ENCODE measurements around the gene PIK3C3.

PIK3C3 gene

DNA sequence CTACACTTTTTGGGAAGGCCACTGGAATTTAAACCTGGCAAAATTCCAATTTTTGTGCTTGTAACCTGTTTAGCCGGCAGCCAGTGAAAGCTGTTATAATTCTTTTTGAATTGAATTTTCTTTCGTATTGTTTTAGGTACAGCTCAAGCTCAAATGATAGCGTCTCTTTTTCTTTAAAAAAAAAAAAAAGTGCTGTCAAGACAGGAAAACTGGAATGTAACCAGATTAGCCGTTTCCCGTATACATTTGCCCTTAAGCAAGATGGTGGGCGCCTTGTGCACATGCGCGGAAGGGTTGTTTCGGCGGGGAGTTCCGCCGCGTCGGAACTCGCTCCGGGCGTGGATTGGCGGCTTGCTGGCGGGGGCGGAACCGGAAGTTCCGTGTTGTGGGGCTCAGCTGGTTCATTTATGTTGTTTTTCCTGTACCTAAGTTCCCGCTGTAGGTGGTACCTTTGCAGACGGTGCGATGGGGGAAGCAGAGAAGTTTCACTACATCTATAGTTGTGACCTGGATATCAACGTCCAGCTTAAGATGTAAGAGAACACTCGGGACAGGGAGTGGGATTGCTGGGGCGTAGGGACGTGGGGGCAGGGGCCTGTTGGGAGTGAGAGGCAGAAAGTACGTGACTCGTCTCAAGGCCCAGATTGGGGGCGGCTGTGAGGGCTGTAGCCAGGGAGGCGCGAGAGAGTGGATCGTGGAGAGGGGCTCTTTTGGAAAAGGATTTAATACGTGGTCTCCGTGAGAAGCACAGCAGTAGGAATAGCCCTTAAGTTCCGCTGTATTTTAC is at the start of gene PIK3C3:
Gene PIK3C3, plus strand, starts transcription at position 408 of the 787 bp plus-strand sequence. Its CDS starts 58 bp downstream, at position 466.
- DNase-seq (ENCODE audit: low read depth): peak; percentile 94

DNA sequence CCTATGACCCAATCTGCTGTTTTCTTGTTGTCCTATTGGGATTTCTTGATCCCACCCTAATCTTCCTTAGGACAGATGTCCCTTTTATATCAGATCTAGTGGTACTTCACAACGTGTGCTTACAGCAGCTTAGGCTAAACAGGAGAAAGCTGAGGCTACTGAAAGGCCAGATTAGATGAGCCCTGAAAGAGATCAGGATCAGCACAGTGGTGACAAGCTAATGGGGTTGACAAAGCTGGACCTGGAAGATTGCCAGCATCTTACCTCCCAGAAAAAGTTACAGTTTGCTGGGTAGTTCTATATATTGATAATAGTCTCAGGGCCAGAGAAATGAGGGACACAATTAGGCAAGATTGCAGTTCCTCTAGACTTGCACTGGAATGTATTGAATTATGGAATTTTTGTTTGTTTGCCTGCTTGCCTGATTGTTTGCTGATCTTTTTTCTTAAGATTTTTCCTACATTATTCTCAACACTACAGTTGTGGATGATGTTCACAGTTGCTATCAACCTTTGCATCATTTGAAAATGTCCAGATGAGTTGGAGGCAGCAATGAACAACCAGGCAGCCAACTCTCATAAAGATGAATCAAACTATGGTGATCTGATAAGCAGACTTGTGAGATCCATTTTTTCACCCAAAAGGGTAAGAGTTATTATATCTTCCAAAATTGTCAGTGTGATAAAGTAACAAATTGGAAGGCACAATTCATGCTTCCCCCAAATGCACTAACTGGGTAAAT is 49.1 kb upstream of the PIK3C3 start:
- DNase-seq (ENCODE audit: low read depth): no peak

DNA sequence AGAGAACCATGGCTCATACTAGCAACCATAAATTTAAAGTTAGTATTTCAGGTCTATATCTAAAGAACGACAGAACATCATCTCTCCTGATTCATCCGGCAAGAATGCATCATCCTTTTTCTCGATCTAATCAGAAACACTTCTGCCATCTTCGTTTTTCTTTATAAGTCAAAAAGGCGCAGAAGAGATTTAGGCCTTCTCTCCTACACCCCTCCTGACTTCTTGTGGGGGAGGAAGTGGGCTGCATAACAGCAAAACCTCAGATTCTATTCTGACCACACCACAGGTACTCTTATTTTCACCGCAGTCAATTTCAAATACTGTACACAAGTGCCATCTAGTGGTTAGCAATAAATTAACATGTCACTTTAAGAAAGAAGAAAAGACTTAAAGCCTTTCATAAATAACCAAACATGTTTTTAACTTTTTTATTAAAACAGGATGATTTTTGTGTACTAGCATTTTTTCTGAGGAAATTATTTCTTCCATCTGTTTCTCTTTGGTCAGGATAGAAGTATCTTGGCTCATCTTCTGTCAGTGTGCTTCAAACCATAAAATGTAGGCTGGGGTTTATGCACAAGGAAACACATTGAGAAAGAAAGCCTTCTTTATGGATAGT is 48.4 kb upstream of the PIK3C3 start:
- DNase-seq (ENCODE audit: low read depth): no peak

DNA sequence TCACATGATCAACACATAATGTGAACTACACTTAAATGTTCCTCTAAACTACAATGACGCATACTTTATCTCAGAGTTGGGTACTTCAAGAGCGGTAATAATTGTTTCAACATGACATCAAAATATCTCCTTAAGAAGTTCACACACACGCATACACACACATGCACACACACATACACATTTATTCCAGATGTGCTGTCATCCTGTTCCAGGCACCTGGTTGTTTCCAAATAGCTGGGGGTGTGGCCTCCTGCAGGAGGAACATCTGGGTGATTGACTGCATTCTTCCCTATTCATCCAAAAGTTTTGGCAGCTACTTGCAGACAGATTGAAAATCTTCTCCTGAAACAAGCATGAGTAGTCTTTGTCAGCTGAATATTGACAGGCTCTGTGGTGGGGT is 37.9 kb upstream of the PIK3C3 start:
- DNase-seq (ENCODE audit: low read depth): no peak

DNA sequence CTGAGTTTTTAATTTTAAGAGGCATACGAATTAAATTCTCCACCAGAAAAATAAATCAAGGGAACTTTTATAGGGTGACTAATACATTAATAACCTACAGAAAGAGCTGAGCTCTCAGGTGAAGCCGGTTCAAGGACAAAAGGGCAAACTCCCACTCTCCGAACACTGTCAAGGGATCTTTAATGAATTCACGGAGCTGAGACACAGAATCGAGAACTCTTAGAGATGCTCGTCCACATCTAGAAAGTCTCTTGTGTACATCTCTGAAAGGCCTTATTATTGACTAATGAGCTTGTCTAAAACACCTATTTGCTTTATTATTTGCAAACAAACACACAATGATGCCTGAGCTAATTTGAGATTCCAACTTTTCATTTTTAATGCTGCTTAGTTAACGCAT is 33.3 kb upstream of the PIK3C3 start:
- no peak for DNase-seq (ENCODE audit: low read depth)

DNA sequence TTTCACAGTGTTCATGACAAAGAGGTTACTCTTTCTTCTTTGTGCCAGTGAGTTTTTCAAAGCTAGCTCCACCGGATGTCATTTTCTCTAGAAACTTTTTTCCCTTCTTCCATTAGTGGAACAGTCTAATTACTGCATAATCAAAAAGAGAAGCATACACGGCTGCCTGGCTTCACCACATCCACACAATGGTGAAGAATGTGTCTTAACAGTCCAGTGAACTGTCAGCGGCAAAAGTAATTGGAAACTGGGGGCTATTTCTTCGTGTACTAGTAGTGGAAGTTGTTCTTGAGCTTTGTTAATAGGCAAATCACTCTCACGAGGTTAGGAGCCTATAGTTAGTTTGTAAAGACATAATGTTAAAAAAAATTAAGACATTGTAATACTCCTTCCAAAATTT is 32.9 kb upstream of the PIK3C3 start:
- no peak for DNase-seq (ENCODE audit: low read depth)

DNA sequence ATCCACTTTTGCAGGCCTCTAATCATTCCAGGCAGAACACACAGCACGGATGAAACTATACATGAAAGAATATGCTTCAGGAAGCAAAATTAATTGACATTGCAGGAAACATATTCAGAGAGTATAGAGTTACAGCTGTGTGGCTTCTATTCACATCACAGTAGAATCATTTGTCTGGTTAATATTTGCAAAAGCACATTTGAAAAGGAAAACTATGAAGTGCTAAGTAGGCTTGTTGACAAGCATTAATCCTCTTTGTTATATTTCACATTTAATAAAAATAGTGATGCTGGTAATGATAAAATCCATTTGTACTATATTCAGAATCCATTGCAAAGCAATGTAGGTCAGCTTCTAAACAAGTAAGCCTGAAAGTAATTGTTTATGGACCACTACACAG is 32.2 kb upstream of the PIK3C3 start:
- DNase-seq (ENCODE audit: low read depth): no peak

DNA sequence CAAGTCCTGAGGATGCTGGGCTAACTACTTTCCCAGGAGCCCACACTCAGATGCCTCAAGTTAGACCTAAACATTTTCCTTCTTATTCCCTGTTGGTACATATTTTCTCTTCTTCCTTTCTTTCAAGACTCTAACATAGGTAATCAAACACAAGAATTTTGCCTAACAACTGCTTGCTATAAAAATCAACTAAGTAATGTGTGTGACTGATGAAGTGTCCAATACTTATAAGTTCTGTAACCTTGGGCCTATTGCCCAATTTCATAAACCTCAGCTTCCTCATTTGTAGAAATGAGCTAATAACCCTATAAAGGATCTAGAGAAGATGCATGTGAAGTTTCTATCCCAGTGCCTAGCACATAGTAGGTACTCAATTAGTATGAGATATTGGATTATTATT is 31.6 kb upstream of the PIK3C3 start:
- no peak for DNase-seq (ENCODE audit: low read depth)

DNA sequence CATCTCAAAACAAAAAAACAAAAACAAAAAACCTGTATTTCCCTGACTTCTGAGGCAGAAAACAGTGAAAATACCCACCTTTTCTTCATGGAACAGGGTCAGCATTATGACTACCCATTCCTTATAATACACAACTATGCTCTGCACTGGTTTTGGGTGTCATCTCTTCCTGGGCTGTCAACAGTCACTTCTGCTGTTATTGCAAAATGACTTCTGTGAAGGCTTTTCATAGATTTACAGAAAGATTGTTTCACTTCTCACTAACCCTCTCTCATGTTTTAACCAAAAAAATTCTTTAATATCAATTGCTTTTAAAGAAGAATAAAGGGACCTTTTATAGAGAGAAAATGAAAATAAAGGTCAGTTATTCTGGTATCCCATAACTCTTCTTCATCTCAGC is 26.5 kb upstream of the PIK3C3 start:
- no peak for DNase-seq (ENCODE audit: low read depth)

DNA sequence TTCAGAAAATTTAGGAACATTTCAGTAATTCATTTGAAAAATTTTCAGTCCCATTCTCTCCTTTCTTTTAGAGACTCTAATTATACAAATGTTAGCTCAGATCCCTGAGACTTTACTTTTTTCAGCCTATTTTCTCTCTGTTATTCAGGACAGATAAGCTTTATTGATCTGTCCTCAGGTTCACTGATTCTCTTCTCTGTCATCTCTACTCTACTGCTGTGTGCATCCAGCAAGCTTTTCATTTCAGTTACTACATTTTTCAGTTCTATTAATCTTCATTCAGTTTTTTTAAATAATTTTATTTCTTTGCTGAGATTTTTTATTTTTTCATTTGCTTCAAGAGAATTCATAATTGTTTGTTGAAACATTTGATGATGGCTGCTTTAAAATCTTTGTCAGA is 22.1 kb upstream of the PIK3C3 start:
- DNase-seq (ENCODE audit: low read depth): no peak

DNA sequence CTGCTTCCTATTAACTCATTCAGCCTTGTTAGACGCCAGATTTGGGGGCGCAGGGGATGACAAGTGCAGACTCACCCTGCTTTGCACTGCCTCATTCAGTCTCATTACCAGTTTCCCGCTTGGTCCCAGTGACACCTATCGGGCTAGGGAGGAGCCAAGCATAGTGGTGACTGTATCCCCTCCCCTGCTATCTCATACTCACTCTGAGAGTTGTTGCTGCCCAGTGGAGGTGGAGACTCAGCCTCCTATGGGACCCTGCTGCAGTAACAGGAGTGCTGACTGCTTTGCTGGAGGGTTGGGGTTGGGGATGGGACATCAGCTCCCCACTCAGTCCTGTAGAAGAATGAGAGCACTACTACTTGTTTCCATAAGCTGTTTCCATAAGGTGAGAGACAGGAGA is 21.3 kb upstream of the PIK3C3 start:
- no peak for DNase-seq (ENCODE audit: low read depth)

DNA sequence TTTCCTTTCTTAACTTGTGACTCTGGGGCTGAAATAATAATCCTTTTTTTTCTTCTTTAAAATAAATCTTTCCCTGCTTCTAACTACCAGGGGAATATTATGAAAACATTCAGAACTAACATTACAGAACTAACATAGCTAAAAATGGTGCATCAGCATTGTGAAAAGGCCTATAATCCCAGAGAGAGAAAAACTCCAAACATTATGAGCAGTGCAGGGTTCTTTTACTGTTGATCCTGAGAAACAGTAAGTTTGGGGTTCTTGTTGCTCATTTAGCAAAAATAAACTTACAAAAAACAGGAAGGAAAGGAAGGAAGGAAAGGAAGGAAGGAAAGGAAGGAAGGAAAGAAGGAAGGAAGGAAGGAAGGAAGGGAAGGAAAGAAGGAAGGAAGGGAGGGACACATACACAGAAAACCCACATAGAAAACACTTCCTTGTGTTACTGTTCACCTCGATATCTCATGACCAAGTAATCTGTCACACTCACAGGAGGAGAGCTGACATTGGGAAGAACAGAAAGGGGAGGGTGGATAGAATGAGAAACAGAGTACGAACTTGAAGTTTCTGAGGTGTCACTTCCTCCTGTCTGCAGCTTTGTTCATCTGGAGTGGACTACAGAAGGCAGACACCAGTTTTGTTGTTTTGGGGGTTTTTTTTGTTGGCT is 18.4 kb upstream of the PIK3C3 start:
- DNase-seq (ENCODE audit: low read depth): no peak

DNA sequence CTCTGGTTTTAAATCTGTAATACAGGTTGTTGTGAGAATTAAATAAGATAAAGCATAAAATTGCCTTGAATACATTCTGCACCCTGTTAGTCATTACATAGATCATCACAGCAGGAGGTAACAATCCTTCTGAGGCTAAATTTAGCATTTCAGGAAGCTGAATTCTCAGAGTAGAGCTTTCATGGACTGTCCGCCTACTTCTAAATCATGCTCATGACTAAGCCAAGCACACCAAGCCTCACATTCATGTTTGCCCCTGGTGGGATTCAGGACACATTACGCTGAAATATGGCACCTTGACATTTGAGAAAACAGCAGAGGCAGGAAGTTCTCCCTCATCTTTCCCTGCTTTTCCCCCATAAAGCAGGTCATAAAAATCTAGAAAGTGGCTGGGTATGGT is 16.6 kb upstream of the PIK3C3 start:
- DNase-seq (ENCODE audit: low read depth): no peak

DNA sequence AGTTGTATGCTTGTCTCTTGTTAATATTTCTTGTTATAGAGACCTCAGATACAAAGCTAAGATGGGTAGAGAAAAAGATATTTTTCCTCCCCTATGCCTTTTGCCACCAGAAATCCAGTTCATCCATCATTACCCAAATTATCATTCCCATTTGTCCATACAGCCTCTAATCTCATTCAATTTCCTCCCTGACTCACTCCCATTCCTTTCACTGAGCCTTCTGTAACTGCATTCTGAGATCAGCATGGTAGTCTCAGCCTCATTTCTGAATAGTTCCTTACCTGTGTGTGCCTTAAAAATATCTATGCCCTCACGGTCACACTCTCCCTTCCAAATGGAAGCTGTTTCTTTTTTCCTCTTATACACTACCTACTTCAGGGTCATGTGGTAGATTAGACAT is 15.7 kb upstream of the PIK3C3 start:
- DNase-seq (ENCODE audit: low read depth): no peak

DNA sequence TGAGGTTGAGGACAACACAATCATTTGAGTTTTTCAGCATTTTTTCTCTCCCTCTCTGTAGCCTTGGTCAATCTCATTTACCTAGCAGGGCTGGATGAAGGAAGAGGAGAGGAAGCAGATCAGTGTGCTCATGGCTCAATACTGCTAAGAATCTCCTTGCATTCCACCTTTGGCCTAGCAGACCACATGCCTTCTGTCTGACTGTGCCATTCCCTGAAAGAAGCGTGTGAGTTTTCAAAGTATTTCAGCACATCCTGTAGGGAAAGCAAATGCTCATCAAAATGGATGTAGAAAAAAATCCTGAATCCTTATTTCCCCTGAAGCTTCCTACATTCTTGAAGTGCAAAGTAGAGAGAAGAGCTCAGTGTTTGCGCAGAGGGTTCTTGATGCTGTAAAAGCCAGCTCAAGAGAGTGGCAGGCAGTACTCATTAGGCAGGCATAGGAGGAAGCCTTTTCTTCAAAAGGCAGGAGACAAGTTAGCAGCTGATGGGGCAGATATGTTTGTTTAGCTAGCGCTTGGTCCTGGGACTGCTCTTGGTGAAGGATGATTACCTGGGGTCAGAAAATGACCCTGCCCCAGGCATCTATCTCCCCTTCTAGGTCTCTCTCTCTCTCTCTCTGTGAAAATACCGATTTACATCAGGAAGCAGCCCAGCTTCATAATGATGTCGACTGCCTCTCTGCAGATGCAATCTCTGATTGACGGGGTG is 14.4 kb upstream of the PIK3C3 start:
- DNase-seq (ENCODE audit: low read depth): no peak

DNA sequence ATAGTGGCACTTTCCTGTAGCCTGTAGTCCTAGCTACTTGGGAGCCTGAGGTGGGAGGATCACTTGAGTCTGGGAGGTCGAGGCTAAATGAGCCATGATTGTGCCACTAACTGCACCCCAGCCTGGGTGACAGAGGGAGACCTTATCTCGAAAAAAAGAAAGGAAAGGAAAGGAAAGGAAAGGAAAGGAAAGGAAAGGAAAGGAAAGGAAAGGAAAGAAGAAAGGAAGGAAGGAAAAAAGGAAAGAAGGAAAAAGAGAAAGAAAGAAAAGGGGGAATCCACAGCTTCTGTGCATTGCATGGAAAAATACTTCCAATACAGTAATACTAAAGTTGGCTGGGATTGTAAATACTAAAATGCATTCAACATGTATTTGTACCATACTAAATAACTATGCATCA is 12.8 kb upstream of the PIK3C3 start:
- no peak for DNase-seq (ENCODE audit: low read depth)

DNA sequence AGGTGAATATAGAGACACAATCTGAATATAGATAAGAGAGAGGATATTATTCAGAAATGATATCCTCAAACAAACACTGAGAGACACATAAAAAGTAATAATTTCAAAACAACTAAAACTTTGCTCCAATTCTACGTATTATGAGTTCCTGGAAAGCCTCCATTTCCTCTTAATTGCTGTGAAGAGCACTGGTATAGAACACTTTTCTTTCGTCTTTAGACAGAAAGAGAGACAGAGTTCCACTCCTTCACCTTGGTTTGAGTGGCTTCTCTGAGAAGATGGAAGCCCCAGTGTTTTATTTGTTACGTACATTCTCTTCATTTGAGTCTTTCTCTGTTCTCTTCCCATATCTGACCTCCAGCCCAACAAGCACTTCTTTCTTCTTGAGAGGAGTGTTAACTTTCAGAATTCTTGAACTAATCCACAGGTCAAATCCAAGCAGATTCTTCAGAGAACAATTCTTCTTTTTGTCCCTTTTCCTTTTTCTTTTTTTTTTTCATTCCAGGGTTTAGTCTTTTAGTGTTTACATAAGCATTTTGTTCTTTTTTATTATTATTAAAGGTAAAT is 6.4 kb upstream of the PIK3C3 start:
- no peak for DNase-seq (ENCODE audit: low read depth)

DNA sequence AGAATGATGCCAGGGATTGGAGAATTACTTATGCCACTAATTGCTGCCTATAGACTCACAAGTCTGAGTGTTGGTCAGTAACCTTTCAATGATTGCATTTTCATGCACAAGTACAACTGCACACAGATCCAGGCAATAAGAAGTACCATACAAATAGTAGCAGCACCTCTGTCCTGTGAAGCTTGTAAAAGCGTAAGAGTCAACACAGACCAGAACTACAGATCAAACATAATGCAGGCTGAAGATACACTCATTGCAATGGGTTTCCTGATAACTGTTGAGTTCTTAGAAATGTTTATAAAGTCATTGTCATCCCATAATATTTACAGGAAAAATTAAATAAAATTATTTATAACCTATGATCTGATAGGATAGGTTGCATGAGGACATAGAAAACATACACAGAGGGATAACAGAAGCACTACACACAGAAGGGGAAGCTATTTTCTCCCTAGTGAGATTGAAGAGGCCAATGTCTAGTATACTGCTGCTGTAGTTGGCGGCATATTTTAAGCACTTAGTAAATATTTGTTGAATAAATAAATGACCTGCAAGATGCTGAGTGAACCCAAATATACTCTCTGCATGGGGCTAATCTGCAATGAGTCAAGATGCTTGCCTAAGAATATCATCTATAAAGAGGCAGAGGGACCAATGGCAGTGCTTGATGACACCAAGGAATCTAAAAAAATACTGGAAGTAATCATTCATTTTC is 5.7 kb upstream of the PIK3C3 start:
- no peak for DNase-seq (ENCODE audit: low read depth)

DNA sequence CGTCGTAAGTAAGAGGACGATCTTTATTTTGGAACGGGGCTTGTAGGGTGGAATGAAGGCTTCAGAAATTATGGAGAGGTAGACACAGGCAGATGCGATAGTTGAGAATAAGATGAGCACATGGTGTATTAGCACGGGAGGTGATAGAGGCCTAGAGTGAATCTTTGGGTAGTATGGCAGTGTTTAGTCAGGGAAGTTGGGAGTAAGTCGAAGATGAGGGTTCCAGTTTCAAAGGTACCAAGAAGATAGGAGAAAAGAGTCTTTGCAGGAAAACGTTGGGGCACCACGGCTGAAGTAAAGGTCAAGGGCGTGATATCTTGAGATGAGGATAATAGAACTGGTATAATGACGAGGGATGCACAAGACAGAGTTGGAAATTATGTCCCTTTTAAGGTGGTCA is 654 bp downstream of the PIK3C3 start:
- DNase-seq (ENCODE audit: low read depth): no peak

DNA sequence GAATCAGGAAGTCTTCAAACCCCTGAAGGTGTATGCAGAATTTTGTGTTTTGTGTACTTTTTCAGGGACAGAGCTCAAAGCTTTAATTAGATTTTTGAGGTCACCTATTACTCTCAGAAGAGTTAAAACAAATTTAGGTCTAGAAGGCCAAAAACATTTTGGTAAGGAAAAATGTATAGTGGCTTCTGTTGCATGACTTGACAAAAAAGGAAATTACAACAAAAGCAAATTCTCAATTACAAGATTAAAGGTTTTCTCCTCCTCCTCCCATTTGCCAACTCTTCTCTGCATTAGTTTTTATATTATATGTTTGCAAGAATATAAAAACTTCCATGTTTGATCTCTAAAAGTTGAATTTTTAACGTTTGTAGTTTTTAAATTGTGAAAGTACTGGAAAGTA is 4.0 kb downstream of the PIK3C3 start:
- DNase-seq (ENCODE audit: low read depth): no peak

DNA sequence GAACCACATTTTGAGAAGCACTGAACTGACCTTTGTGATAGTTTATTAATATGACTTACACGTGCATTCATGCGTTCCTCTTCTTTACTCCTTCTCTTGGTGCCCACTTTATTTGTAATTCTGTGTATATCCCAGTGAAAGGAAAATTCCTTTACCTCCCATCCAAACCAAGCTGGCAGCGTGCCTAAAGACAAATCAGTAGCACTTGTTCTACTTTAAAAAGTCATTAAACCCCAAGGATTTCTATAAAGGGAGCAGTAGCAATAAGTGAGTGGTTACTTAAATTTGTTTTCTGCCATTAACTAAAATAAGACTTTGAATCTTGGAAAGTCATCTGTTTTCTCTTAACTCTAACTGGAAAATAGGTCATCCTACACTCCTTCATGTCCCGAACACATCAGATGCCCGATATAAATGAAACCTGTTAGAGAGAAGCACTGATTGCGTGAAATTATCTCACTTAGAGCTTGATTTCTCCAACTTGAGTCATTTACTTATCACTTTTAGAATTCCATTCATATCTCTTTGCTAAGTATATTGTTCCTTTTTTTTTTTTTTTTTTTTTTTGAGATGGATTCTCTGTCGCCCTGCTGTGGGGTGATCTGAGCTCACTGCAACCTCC is 10.7 kb downstream of the PIK3C3 start:
- DNase-seq (ENCODE audit: low read depth): no peak
